ENCODE data around the gene KRT32.

DNA sequence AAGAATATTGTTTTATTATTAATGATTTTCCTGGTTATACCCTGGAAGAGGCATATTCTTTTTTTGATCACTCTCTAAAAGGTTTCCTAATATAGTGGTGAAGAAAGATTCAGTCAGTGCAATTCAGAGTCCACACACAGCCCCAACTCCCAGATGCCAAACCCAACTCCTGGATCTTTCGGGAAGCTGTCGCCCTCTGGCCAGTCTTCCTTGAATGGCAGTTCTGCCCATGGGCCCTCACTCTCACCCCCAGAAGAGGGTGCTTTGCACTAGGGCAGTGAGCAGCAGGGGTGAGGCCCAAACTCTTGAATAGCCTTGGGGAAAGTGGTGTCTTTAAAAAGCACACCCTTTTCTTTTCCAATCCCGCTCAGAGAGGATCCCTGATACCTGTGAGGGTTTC, 11.0 kb downstream of the KRT32 start:
- TF ChIP-seq, protein P1, sequence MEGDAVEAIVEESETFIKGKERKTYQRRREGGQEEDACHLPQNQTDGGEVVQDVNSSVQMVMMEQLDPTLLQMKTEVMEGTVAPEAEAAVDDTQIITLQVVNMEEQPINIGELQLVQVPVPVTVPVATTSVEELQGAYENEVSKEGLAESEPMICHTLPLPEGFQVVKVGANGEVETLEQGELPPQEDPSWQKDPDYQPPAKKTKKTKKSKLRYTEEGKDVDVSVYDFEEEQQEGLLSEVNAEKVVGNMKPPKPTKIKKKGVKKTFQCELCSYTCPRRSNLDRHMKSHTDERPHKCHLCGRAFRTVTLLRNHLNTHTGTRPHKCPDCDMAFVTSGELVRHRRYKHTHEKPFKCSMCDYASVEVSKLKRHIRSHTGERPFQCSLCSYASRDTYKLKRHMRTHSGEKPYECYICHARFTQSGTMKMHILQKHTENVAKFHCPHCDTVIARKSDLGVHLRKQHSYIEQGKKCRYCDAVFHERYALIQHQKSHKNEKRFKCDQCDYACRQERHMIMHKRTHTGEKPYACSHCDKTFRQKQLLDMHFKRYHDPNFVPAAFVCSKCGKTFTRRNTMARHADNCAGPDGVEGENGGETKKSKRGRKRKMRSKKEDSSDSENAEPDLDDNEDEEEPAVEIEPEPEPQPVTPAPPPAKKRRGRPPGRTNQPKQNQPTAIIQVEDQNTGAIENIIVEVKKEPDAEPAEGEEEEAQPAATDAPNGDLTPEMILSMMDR (IDR thresholded peaks at IDR 0.05), result no peak
- no peak for TF ChIP-seq POLR2A (IDR thresholded peaks at IDR 0.05)
